ENCODE results near the gene ZNF595. TPM values are rescaled to one million over a fixed set of nuclear protein-coding genes. Genes with fewer than 3 reads are reported as not detected.
"Not testable (repeated sequence)": the region's sequence is repeated elsewhere in the genome, so short reads cannot be mapped to it uniquely, and the experiment has no call there.

ZNF595 gene
- total RNA-seq, 2 donors from 2014 or later = 8.9 to 67.9 TPM

GRCh38 chr4:120616-121015 is 67.5 kb downstream of the ZNF595 start:
- Histone ChIP-seq H3K27ac (no peak overlapping the region), H3K27me3 (replicated peaks; ENCODE audit: insufficient read depth) (no peaks in the 10 kb centered on the region), H3K9me3 (no peaks in the 10 kb centered on the region), H3K4me3 (no peak overlapping the region), H3K36me3 (no peaks in the 10 kb centered on the region), H3K4me1 (ENCODE audit: control insufficient read depth in 1 of 2, low read depth in 2 of 2) (peaks cover 2 to 6% of the 10 kb centered on the region in 2 donors)
- no peak for ATAC-seq (ENCODE audit: insufficient number of reproducible peaks, low FRiP score, low read depth)
- TF ChIP-seq, protein P1, sequence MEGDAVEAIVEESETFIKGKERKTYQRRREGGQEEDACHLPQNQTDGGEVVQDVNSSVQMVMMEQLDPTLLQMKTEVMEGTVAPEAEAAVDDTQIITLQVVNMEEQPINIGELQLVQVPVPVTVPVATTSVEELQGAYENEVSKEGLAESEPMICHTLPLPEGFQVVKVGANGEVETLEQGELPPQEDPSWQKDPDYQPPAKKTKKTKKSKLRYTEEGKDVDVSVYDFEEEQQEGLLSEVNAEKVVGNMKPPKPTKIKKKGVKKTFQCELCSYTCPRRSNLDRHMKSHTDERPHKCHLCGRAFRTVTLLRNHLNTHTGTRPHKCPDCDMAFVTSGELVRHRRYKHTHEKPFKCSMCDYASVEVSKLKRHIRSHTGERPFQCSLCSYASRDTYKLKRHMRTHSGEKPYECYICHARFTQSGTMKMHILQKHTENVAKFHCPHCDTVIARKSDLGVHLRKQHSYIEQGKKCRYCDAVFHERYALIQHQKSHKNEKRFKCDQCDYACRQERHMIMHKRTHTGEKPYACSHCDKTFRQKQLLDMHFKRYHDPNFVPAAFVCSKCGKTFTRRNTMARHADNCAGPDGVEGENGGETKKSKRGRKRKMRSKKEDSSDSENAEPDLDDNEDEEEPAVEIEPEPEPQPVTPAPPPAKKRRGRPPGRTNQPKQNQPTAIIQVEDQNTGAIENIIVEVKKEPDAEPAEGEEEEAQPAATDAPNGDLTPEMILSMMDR (IDR thresholded peaks at IDR 0.05) = no peak
- no peak for DNase-seq (ENCODE audit: low spot score)

GRCh38 chr4:121408-122084 is 68.4 kb downstream of the ZNF595 start:
- Histone ChIP-seq H3K4me3 (no peak overlapping the region), H3K4me1 (ENCODE audit: control insufficient read depth in 1 of 2, low read depth in 2 of 2) (peaks cover 9 to 15% of the 10 kb centered on the region in 2 donors), H3K27me3 (replicated peaks; ENCODE audit: insufficient read depth) (no peaks in the 10 kb centered on the region), H3K27ac (no peak overlapping the region), H3K36me3 (no peaks in the 10 kb centered on the region), H3K9me3 (no peaks in the 10 kb centered on the region)
- no peak for ATAC-seq (ENCODE audit: insufficient number of reproducible peaks, low FRiP score, low read depth)
- TF ChIP-seq, protein P1 (IDR thresholded peaks at IDR 0.05) = no peak
- DNase-seq (ENCODE audit: low spot score) = no peak

GRCh38 chr4:123922-124274 is 70.8 kb downstream of the ZNF595 start:
- H3K36me3 ChIP-seq = not testable (repeated sequence)
- H3K4me3 ChIP-seq = peak overlapping the region; percentile 84

GRCh38 chr4:124275-125081 is 71.4 kb downstream of the ZNF595 start, which contains the start of gene ZNF718:
TSS of gene ZNF718 (plus strand) at chr4:124501. CDS start at chr4:124671, 170 bp downstream.
- DNase-seq (ENCODE audit: low spot score) (peak; percentile 85), ATAC-seq (ENCODE audit: insufficient number of reproducible peaks, low FRiP score, low read depth) (peak; percentile 100)
- TF ChIP-seq, protein P1 (IDR thresholded peaks at IDR 0.05) = no peak
- H3K27me3 ChIP-seq (replicated peaks; ENCODE audit: insufficient read depth) = no peaks in the 10 kb centered on the region
- peaks cover 9 to 18% of the 10 kb centered on the region in 2 donors for H3K4me1 ChIP-seq (ENCODE audit: control insufficient read depth in 1 of 2, low read depth in 2 of 2)
- H3K9me3 ChIP-seq = peaks cover 16% of the 10 kb centered on the region
- H3K27ac ChIP-seq = peak within 1 kb of the TSS; percentile 74 to 82
- peak within 1 kb of the TSS; percentile 84 for H3K4me3 ChIP-seq
- H3K36me3 ChIP-seq = no peaks in the 10 kb centered on the region

More at GRCh38 chr4:123922-124274, 70.8 kb downstream of the ZNF595 start:
- ATAC-seq (ENCODE audit: insufficient number of reproducible peaks, low FRiP score, low read depth); H3K27me3 ChIP-seq (replicated peaks; ENCODE audit: insufficient read depth); DNase-seq (ENCODE audit: low spot score): not testable (repeated sequence)
- peak overlapping the region; percentile 74 to 82 for H3K27ac ChIP-seq
- peaks cover 12% of the 10 kb centered on the region for H3K9me3 ChIP-seq
- peaks cover 9 to 18% of the 10 kb centered on the region in 2 donors for H3K4me1 ChIP-seq (ENCODE audit: control insufficient read depth in 1 of 2, low read depth in 2 of 2)

DNA sequence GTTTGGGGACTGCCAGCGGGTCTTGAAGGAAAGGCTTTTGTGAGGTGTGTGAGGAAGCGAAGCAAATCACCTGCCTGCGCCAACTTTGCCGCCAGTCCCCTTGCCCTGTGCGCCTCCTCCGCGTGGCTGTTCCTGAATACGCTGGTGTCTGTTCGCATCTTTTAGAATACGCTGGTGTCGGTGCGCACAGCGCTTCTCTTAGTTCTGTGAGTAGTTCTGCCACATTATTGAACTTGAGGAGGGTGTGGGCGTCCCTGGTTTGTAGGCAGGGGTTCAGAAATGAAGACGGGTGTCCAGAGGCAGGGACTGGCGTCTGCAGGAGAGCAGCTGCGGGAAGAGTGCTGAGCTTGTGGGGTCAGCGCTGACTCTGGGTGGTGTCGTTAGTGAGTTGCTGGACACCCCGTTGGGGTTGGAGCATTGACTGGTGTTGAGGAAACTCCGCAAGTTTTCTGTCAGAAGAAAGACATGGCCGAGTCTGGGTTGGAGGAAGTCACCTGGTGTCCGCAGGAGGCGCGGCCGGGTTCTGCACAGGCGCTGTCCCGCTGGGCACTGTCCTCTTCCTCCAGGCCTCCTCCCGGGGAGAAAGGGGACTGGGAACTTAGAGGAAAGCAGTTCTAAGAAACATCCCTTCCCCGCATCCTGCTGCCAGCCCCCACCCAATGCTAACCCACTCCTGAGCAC is 72.1 kb downstream of the ZNF595 start:
- ATAC-seq (ENCODE audit: insufficient number of reproducible peaks, low FRiP score, low read depth) (no peak), DNase-seq (ENCODE audit: low spot score) (no peak)
- TF ChIP-seq, protein P1 (IDR thresholded peaks at IDR 0.05) = no peak
- H3K9me3 ChIP-seq = peaks cover 18% of the 10 kb centered on the region
- H3K4me3 ChIP-seq = peak overlapping the region; percentile 84
- H3K27ac ChIP-seq = peak overlapping the region; percentile 74 to 82
- no peaks in the 10 kb centered on the region for H3K27me3 ChIP-seq (replicated peaks; ENCODE audit: insufficient read depth)
- H3K36me3 ChIP-seq = no peaks in the 10 kb centered on the region
- H3K4me1 ChIP-seq (ENCODE audit: control insufficient read depth in 1 of 2, low read depth in 2 of 2) = peaks cover 9 to 18% of the 10 kb centered on the region in 2 donors
